ENCODE measurements around the gene ELP1.

DNA sequence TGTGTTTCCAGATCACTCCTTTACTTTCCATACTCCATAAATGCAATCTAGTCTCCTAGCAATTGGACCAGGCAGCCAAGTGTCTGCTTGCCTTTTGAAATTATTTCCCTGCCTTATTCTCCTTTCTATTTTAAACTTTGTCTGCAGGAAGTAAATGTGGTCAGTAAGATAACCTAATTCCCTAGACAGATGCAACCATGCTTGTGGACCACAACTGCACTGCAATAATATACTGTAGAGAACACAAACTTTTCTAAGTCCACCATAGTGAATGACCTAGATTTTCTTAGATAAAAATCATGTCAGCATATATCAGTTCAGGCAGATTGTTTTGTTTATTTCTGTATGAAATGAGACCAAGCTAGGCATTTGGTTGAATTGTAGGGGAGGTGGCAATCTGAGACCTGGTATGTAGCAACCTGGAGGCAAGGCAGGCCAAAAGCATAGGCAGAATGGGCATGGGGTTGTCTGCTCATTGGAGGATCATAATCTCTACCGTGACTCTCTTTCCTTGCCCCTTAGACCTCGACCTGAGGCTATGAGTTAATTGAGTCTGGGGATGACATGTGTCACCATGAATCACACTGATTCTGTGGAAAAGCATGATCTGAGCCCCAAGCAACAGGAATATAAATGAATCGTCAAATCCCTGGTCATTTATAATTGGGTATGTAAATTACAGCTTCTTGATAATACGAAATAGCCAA is 98.8 kb downstream of the ELP1 start:
- TF ChIP-seq POLR2A (IDR thresholded peaks at IDR 0.05; ENCODE audit: low read length) (no peak), GATA1 (IDR thresholded peaks at IDR 0.05; ENCODE audit: low read depth, low read length) (no peak)
